Measurements from ENCODE around the gene LENG8. TPM values are rescaled to one million over a fixed set of nuclear protein-coding genes. Genes with fewer than 3 reads are reported as not detected.

LENG8 gene
- total RNA-seq, 1 experiment from 2014 or later: 267 TPM

DNA sequence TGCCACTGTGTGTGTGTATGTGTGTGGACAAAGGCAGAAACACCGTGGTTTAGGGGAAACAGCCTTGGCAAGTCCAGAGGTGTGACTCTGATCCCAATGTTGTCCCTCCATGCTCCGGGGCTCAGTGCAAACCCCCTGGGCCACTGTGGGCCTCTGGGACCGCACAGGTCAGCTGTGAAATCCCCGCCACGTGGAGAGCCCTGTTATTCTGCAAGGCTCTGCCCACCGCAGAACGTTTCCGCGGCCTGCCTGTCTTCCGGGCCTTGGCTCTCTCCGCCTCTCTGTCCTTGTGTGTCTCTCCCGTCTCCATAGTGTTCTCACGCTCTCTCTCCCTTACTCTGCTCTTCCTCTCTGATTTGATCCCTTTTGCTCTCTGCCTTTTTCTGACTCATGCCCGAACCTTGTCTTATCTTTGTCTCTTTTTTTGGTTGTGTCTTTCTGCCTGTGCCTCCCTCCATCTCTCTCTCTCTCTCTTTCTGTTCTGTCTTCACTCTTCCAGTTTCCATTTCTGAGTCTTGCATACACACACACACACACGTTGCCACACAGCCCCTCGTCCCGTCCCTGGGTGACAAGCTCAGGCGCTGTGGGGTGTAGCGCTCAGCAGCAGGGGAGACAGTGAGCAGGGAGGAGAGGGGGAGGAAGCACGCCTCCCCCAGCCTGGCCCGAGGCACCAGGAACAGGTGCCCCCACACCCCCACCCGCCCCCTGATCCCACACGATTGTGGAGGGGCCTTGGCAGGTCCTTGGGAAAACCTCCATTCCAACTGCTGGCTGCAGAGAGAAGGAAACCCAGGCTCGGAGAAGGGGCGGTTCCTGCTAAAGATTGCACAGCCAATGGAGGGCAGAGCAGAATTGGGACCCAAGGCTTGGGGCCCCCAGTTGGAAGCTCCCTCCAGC, 30.7 kb upstream of the LENG8 start:
- Mint-ChIP-seq H3K4me1 (ENCODE audit: low read depth, unreplicated experiment) (peaks cover 13% of the 10 kb centered on the region), H3K9me3 (ENCODE audit: low read depth, unreplicated experiment) (peaks cover 12% of the 10 kb centered on the region), H3K27ac (ENCODE audit: unreplicated experiment) (no peak overlapping the region), H3K4me3 (ENCODE audit: low read depth, unreplicated experiment) (no peak overlapping the region), H3K27me3 (ENCODE audit: unreplicated experiment) (peaks cover 51% of the 10 kb centered on the region), H3K36me3 (ENCODE audit: insufficient read depth, unreplicated experiment) (no peaks in the 10 kb centered on the region)
- intact Hi-C loops (cut with micrococcal nuclease; ENCODE audit: unreplicated experiment): no loop called here
- TF ChIP-seq, protein P1, sequence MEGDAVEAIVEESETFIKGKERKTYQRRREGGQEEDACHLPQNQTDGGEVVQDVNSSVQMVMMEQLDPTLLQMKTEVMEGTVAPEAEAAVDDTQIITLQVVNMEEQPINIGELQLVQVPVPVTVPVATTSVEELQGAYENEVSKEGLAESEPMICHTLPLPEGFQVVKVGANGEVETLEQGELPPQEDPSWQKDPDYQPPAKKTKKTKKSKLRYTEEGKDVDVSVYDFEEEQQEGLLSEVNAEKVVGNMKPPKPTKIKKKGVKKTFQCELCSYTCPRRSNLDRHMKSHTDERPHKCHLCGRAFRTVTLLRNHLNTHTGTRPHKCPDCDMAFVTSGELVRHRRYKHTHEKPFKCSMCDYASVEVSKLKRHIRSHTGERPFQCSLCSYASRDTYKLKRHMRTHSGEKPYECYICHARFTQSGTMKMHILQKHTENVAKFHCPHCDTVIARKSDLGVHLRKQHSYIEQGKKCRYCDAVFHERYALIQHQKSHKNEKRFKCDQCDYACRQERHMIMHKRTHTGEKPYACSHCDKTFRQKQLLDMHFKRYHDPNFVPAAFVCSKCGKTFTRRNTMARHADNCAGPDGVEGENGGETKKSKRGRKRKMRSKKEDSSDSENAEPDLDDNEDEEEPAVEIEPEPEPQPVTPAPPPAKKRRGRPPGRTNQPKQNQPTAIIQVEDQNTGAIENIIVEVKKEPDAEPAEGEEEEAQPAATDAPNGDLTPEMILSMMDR (IDR thresholded peaks at IDR 0.05; ENCODE audit: unreplicated experiment): no peak
- BruUV-seq (replicated peaks): no TSS peak
- CTCF ChIA-PET: interaction anchor here (0.7 to 2.2 kb wide), 2 partner anchors 12 to 26 kb away, joined by 6 to 17 read pairs; no protein-coding TSS in a partner anchor
- DNase-seq: no peak

DNA sequence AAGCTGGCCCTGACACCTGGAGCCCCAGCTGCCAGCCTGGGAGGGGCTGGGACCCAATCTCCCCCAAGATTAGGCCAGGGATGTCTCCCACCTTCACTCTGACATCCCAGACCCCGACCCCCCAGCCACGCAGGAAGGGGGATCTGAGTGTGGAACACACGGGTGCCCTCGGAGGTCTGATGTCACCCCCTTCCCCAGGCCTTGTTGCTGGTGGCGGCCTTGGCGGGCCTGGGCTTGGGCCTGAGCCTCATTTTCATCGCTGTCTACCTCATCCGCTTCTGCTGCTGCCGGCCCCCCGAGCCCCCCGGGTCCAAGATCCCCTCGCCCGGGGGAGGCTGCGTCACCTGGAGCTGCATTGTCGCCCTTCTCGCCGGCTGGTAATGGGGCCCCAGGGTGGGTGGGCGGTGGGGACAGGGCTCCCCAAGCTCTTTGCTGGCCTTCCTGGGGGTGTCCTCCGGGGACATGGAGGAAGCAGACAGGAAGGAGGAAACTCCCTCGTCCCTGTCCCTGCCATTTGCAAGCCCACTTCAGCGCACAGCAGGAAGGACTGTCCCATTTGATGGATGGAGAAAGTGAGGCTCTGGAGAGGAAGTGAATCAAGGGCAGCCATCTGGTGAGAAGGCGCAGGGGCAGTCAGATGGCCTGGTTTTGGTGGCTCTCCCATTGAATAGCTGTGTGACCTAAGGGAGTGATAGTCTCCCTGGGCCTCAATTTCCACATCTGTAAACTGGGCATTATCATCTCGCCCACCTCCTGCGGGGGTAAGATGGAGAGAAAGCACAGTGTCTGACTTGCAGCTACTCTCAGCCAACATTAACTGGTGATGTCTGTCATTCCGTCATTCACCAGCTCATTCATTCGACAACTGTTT, 29.8 kb upstream of the LENG8 start:
- no TSS peak for BruUV-seq (replicated peaks)
- TF ChIP-seq, protein P1 (IDR thresholded peaks at IDR 0.05; ENCODE audit: unreplicated experiment): no peak
- DNase-seq: no peak
- CTCF ChIA-PET: interaction anchor here (0.7 to 2.2 kb wide), 4 partner anchors 9 to 55 kb away, joined by 3 to 17 read pairs (median 5); no protein-coding TSS in a partner anchor
- H3K27me3 Mint-ChIP-seq (ENCODE audit: unreplicated experiment): peaks cover 51% of the 10 kb centered on the region
- peaks cover 13% of the 10 kb centered on the region for H3K4me1 Mint-ChIP-seq (ENCODE audit: low read depth, unreplicated experiment)
- H3K9me3 Mint-ChIP-seq (ENCODE audit: low read depth, unreplicated experiment): peaks cover 4% of the 10 kb centered on the region
- no peak overlapping the region for H3K27ac Mint-ChIP-seq (ENCODE audit: unreplicated experiment)
- no peaks in the 10 kb centered on the region for H3K36me3 Mint-ChIP-seq (ENCODE audit: insufficient read depth, unreplicated experiment)
- no peak overlapping the region for H3K4me3 Mint-ChIP-seq (ENCODE audit: low read depth, unreplicated experiment)
- intact Hi-C loops (cut with micrococcal nuclease; ENCODE audit: unreplicated experiment): no loop called here

DNA sequence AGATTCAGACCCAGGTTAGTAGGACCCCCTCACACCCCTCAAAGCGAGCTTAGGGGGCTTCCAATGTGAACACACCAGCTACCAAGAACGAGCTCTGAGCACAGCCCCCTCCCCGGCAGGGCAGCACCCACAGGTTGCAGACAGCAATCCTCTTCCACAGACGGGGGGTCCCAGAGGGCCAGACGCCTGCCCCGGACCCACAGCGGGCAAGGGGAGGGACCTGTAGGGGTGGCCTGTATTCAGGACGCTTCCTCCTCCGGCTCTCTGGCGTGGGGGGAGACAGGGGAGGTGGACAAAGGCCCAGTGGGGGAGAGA, 29.0 kb upstream of the LENG8 start:
- Mint-ChIP-seq H3K27ac (ENCODE audit: unreplicated experiment) (no peak overlapping the region), H3K36me3 (ENCODE audit: insufficient read depth, unreplicated experiment) (no peaks in the 10 kb centered on the region), H3K4me1 (ENCODE audit: low read depth, unreplicated experiment) (peaks cover 13% of the 10 kb centered on the region), H3K9me3 (ENCODE audit: low read depth, unreplicated experiment) (peaks cover 3% of the 10 kb centered on the region), H3K4me3 (ENCODE audit: low read depth, unreplicated experiment) (peak overlapping the region; percentile 10), H3K27me3 (ENCODE audit: unreplicated experiment) (peaks cover 52% of the 10 kb centered on the region)
- no TSS peak for BruUV-seq (replicated peaks)
- CTCF ChIA-PET: interaction anchor here (0.6 to 2.2 kb wide), 14 partner anchors 8 to 313 kb away, joined by 3 to 17 read pairs (median 5); partner anchors contain the start of genes LENG1 and LENG8
- DNase-seq: no peak
- intact Hi-C loops (cut with micrococcal nuclease; ENCODE audit: unreplicated experiment): no loop called here
- TF ChIP-seq, protein P1 (IDR thresholded peaks at IDR 0.05; ENCODE audit: unreplicated experiment): no peak

DNA sequence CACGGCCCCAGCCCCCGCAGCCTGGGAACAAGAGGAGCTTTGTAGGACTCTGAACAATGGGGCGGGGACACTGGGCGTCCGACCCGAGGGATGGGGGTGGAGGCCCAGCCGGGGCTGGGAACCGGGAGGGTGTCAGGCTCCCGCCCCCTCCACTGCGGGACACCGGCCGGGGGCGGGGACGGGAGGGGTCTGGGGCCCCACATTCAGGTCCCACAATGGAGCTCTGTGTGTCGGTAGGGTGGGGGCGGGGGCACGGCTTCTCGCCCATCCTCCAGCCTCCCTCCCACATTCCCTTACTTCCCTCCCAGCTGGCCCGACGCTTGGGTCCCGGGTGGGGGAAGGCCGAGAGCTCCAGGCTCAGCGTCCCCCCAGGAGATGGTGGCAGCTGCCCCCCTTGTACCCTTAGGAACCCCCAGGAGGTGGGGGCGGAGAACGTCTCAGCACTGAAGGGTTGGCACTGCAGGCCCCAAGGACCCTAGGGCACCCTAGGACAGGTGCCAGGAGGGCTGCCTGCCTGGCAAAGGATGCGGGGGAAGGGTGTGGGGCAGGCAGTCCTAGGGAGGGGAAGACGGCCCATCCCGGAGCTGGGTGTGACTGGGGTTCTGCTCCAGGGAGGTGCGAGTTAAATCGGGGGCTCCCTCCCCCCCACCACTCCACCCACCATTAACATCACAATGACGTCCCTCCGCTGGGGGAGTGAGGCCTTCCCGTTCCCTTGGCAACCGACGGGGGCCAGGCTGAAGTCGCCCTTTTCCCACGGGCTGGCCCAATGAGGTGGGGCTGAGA, 28.4 kb upstream of the LENG8 start:
- Mint-ChIP-seq H3K4me3 (ENCODE audit: low read depth, unreplicated experiment) (peak overlapping the region; percentile 10), H3K27me3 (ENCODE audit: unreplicated experiment) (peaks cover 56% of the 10 kb centered on the region), H3K36me3 (ENCODE audit: insufficient read depth, unreplicated experiment) (no peaks in the 10 kb centered on the region), H3K9me3 (ENCODE audit: low read depth, unreplicated experiment) (peaks cover 3% of the 10 kb centered on the region), H3K4me1 (ENCODE audit: low read depth, unreplicated experiment) (peaks cover 13% of the 10 kb centered on the region), H3K27ac (ENCODE audit: unreplicated experiment) (no peak overlapping the region)
- peak; percentile 87 for DNase-seq
- TF ChIP-seq, protein P1 (IDR thresholded peaks at IDR 0.05; ENCODE audit: unreplicated experiment): no peak
- intact Hi-C loops (cut with micrococcal nuclease; ENCODE audit: unreplicated experiment): no loop called here
- CTCF ChIA-PET: interaction anchor here (0.6 to 2.2 kb wide), 15 partner anchors 9 to 313 kb away, joined by 3 to 17 read pairs (median 5); partner anchors contain the start of genes LENG1 and LENG8
- BruUV-seq (replicated peaks): no TSS peak

Data from Calu3 (cell line).